Astrocyte of the cerebellum (primary cell): Measurements from ENCODE around the gene POU2F3.

Source experiments
- DNase-seq: peaks from one replicate; pipeline ENCODE4 v3.0.0-alpha.2; 2011; ENCODE audit warnings: low read depth
- H3K4me3 ChIP-seq: 2 replicates; pipeline ENCODE4 v1.5.1; 2011; ENCODE audit warnings: mild to moderate bottlenecking, low read depth, low read length, moderate library complexity
- CTCF ChIP-seq: IDR thresholded peaks from 2 replicates; pipeline ENCODE4 v1.5.1; 2012; ENCODE audit warnings: low read length, low read depth, moderate library complexity, mild to moderate bottlenecking; ENCODE audit errors: missing control alignments
- in situ Hi-C: cut with HindIII; loops from 2 replicates; pipeline ENCODE4 v1.10.0; 2017; ENCODE audit warnings: low sequenced_read_pairs

POU2F3 gene

GRCh38 chr11:120327311-120327710, 87.4 kb downstream of the POU2F3 start:
- in situ Hi-C loops: no loop called here
- no peak for TF ChIP-seq CTCF
- no peak for DNase-seq
- no peak overlapping the region for H3K4me3 ChIP-seq

GRCh38 chr11:120329556-120329955, 89.6 kb downstream of the POU2F3 start:
- DNase-seq: no peak
- H3K4me3 ChIP-seq: no peak overlapping the region
- in situ Hi-C loops: no loop called here
- no peak for TF ChIP-seq CTCF

GRCh38 chr11:120330045-120330444, 90.1 kb downstream of the POU2F3 start:
- H3K4me3 ChIP-seq: no peak overlapping the region
- in situ Hi-C loops: no loop called here
- no peak for DNase-seq
- no peak for TF ChIP-seq CTCF

GRCh38 chr11:120331301-120331996, 91.5 kb downstream of the POU2F3 start:
- in situ Hi-C loops: no loop called here
- no peak overlapping the region for H3K4me3 ChIP-seq
- no peak for TF ChIP-seq CTCF
- peak; percentile 68 for DNase-seq

- DNase-seq: no peak
- no peak for TF ChIP-seq CTCF
- no peak overlapping the region for H3K4me3 ChIP-seq
- in situ Hi-C loops: no loop called here
Measured at GRCh38 chr11:120332822-120333716, 93.1 kb downstream of the POU2F3 start.

GRCh38 chr11:120333801-120334200, 93.9 kb downstream of the POU2F3 start:
- in situ Hi-C loops: no loop called here
- DNase-seq: no peak
- no peak overlapping the region for H3K4me3 ChIP-seq
- TF ChIP-seq CTCF: no peak
